Stimulated activated naive CD4-positive, alpha-beta T cell (primary cell): ENCODE data around the gene RABL2A.
"Not testable (repeated sequence)": the region's sequence is repeated elsewhere in the genome, so short reads cannot be mapped to it uniquely, and the experiment has no call there.

ENCODE experiments used
- DNase-seq, 6 experiments: peaks; one replicate each; lab custom pipeline; 2025; lab: John Stamatoyannopoulos, UW

Gene RABL2A

DNA sequence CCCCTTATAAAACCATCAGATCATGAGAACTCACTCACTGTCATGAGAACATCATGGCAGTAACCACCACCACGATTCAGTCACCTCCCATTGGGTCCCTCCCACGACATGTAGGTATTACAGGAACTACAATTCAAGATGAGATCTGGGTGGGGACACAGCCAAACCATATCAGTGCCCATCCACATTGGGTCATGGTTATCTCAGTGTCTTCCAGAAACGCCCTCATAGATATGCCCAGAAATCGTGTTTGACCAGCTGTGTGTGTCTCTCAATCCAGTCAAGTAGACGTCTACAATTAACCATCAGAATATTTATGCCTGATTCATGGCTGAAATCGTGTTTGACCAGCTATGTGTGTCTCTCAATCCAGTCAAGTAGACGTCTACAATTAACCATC is 17.2 kb upstream of the RABL2A start:
- not testable (repeated sequence) for DNase-seq

- DNase-seq = not testable (repeated sequence)
These were observed 6.1 kb upstream of the RABL2A start for GRCh38 chr2:113621002-113621401.

- DNase-seq = not testable (repeated sequence)
These were observed 1.2 kb upstream of the RABL2A start for GRCh38 chr2:113625906-113626305.

- not testable (repeated sequence) for DNase-seq
These were observed 5.8 kb downstream of the RABL2A start for GRCh38 chr2:113632849-113633345.

DNA sequence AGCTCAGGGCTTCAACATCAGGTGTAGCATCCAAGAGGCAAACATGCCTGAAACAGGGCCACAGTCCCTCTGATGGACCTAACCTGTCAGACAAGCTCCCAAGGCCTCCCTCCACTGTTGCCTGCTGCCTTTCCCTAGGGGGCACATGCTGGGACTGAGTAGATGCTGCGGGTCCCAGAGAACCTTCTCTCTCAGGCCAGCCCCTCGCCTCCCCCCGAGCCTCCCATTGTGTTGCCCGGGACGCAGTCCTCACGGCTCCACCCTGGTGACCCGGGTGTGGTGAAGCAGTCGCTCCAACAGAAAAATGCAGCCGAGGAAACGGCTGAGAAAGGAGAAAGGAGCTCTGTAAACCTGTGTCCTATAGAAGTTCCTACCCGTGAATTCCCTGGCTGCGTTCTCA is 8.3 kb downstream of the RABL2A start:
- DNase-seq = not testable (repeated sequence)

GRCh38 chr2:113636226-113636625 is 9.2 kb downstream of the RABL2A start:
- DNase-seq = not testable (repeated sequence)

- not testable (repeated sequence) for DNase-seq
These were observed 11.0 kb downstream of the RABL2A start for GRCh38 chr2:113638084-113638483.

DNA sequence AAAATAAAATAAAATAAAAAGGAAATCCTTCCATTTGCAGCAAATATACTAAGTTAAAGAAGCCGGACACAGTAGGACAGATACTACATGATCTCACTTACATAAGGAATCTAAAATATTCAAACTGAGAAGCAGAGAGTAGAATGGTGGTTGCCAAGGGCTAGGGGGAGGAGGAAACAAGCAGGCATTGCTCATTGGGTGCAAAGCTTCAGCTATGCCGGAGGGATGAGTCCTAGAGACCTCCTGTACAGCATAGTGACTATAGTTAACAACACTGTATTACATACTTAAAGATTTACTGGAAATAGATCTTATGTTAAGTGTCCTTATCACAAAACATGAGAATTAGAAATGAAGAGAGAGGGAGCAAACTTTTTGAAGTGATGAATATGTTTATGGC is 19.2 kb downstream of the RABL2A start:
- not testable (repeated sequence) for DNase-seq

GRCh38 chr2:113650834-113651815 is 24.1 kb downstream of the RABL2A start:
- DNase-seq = not testable (repeated sequence)

DNA sequence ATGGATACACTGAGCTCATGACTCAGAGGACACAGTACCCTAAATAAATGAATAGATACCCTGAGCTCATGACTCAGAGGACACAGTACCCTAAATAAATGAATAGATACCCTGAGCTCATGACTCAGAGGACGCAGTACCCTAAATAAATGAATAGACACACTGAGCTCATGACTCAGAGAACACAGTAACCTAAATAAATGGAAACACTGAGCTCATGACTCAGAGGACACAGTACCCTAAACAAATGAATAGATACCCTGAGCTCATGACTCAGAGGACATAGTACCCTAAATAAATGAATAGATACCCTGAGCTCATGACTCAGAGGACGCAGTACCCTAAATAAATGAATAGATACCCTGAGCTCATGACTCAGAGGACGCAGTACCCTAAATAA is 25.5 kb downstream of the RABL2A start:
- DNase-seq = not testable (repeated sequence)

DNA sequence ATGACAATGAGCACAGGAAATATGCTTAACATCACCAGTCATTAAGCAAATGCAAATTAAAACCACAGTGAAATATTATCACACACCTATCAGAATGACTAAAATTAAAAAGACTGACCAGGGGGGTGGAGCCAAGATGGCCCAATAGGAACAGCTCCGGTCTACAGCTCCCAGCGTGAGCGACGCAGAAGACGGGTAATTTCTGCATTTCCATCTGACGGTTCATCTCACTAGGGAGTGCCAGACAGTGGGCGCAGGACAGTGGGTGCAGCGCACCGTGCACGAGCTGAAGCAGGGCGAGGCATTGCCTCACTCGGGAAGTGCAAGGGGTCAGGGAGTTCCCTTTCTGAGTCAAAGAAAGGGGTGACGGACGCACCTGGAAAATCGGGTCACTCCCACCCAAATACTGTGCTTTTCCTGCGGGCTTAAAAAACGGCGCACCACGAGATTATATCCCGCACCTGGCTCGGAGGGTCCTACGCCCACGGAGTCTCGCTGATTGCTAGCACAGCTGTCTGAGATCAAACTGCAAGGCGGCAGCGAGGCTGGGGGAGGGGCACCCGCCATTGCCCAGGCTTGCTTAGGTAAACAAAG is 29.1 kb downstream of the RABL2A start:
- DNase-seq = not testable (repeated sequence)

DNA sequence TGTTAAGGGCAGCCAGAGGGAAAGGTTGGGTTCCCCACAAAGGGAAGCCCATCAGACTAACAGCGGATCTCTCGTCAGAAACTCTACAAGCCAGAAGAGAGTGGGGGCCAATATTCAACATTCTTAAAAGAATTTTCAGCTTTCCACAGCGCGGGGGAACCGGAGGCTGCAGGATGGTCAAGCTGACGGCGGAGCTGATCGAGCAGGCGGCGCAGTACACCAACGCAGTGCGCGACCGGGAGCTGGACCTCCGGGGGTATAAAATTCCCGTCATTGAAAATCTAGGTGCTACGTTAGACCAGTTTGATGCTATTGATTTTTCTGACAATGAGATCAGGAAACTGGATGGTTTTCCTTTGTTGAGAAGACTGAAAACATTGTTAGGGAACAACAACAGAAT is 30.7 kb downstream of the RABL2A start:
- not testable (repeated sequence) for DNase-seq

DNA sequence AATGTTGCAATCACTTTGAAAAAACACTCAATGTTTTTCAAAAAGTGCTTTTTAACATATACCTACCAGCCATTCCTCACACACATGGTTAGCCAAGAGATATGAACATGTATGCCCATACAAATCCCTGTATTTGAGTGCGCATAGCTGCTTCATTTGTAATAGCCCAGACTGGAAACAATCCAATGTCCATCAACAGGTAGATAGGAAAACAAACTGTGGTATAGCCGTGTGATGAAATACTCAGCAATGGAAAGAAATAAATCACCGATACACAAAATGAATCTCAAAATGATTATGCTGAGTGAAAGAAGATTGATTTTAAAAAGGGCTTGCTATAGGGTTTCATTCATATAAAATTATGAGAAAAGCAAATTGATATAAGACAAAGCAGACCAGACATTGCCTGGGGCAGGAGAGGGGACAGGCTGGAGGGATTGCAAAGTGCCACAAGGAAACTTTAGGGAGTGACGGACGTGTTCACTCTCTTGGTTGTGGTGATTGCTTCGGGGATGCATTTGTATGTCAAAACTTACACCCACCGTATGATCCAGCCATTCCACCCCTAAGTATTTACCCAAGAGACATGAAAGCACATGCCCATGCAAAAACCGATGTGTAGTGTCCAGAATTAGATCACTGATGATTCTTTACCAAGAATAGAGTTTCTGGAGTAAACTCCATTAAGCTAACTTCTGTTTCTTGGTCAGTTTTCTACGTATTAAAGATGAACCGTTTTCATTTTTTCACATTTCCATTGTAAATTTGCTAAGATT is 36.4 kb downstream of the RABL2A start:
- DNase-seq = not testable (repeated sequence)

DNA sequence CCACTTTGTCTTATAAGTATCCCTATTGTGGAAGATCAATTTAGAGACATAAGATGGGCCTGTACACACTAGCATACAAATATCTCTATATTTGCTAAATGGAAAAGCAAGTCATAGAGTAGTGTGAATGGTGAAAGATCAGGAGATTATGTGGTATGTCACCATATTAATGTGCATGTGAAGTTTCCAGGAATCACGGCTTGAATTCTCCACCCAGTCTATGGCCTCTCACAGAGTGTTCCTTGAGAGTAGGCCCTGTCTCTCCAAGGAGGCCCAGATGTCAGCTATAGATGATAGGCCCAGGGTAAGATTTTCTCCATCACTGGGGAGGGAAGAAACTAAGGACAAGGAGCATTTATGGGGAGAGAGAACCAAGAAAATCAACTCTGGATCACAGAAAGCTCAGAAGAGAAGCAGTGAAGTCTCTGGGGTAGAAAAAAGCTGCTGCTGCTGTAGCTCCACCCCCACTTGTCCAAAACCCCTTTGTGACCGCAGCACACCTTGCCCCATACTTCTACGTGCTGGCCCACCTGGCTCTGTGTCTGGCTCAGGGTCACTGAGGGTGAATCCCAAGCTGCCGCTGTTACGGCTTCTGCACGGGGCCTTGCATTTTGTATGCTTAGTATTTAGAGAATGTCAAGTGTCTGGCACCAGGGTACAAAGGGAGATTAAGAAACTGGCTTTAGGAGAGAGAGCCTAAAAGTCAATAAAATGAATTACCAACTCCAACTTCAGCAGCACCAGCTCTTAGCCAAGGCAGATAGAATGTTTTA is 37.9 kb downstream of the RABL2A start:
- DNase-seq = not testable (repeated sequence)

DNA sequence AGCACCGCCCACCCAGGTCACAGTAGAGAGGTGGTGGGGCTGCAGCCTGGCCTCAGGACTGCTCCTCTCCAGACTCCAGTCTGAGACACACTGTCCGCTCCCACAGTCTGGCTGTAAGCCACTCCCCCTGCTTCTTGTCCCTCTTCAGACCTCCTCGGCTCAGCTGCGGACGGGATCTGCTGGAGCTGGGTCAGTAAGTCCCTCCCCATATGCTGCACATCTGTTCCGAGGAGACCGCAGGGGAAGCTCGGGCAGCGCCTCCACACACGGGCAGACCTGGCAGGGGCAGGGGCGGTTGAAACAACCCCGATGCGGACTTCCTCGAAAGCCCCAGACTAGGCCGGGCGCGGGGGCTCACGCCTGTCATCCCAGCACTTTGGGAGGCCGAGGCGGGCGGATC is 41.9 kb downstream of the RABL2A start:
- DNase-seq = not testable (repeated sequence)

DNA sequence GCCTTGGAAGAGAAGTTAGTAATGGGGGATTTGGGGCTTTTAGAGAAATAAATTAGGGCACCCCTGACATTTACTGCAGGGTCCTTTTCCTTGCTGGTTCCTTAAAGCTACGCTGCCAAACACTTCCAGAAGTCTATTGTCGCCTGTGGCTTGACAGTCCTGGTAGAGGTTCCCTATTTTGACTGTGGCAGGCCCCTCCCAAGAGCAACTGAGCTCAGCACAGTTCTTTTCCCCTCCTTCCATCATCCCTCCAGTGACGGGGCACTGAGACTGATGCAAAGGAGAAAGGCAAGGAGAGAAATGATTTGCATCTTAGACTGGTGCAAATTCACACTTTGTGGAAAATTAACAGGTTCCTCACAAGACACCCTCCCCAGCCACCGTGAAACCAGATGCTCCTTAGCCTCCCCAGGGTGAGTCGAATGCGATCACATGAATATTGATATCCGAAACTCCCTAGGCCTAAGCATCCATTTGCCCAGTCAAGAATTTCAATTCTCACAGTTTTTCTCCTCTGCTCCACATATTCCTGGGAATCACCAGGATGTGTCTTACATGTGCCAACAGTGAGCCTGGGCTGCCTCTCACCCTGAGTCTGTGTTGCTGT is 45.4 kb downstream of the RABL2A start:
- no peak for DNase-seq

- DNase-seq = no peak
These were observed 48.8 kb downstream of the RABL2A start for GRCh38 chr2:113675875-113676274.

DNA sequence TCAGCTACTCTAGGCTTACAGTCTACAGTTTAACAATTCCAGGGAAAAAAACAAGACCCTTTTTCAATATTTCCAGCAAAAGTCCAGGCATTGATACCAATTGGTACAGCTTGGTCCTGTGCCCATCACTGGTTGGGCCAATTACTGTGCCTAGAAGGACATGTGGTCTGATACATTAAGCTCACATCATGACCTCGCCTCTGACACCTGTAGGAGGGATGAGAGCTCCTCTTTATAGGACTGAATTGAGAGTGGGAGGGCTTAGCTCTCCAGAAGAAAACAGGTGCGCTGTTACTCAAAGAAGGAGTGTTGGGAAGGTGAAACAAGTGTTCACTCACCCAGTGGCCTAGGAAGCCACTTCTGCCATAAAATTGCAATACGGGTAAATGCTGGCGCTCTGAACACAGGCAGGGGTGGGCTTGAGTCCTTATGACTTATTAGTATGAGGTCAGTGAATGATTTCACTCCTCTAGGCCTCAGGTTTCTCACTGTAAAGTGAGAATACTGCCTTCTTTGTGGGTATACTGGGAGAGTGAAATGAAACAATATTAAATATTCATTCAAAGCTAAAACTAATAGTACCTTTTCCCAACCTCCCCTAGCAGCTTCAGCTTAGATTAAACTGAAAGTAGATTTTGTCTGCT is 49.7 kb downstream of the RABL2A start:
- DNase-seq = no peak

DNA sequence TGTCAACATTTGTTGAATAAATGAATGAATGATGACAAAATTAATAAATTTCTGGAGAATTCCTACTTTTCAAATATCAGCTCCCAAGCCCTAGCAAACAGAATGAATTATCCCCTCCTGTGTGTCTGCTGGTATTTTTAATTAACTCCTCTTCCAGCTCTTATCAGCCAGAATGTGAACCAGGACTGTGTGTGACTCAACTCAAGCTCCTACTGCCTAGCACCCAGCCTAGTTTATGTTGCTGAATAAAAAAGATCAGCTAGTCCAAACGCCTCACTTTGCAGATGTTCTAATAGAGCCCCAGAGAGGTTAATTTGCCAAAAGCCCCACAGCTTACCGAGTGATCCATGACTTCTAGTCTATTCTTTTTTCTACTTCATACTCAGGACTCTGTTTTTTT is 50.3 kb downstream of the RABL2A start:
- no peak for DNase-seq

GRCh38 chr2:113679457-113679856 is 52.4 kb downstream of the RABL2A start:
- no peak for DNase-seq
